MM.1S (cell line): ENCODE data around the gene ABCG4.

ENCODE experiments used
- DNase-seq: peaks from one replicate; pipeline ENCODE4 v3.0.0-alpha.2; 2015
- H2AFZ ChIP-seq: fragments of 300-600 bp; sonication (generic); 2 replicates; pipeline ENCODE4 v1.6.0; 2016; ENCODE audit warnings: antibody characterized with exemption, low read length
- H3F3A ChIP-seq: fragments of 300-600 bp; sonication (generic); 2 replicates; pipeline ENCODE4 v1.6.1; 2016; ENCODE audit warnings: mild to moderate bottlenecking, antibody characterized with exemption, low read length, moderate library complexity, mixed read lengths; ENCODE audit not compliant: insufficient read depth
- H3K27ac ChIP-seq: fragments of 300-600 bp; sonication (generic); 2 replicates; pipeline ENCODE4 v1.5.1; 2016; ENCODE audit warnings: mild to moderate bottlenecking, low read length
- H3K27me3 ChIP-seq: fragments of 300-600 bp; sonication (generic); replicated peaks from 2 replicates; pipeline ENCODE4 v1.6.0; 2016; ENCODE audit warnings: low read length; ENCODE audit not compliant: insufficient read depth
- H3K36me3 ChIP-seq: fragments of 300-600 bp; sonication (generic); replicated peaks from 2 replicates; pipeline ENCODE4 v1.6.1; 2016; ENCODE audit warnings: mild to moderate bottlenecking, low read length, mixed read lengths; ENCODE audit not compliant: insufficient read depth
- H3K4me1 ChIP-seq: fragments of 300-600 bp; sonication (generic); 2 replicates; pipeline ENCODE4 v1.6.1; 2016; ENCODE audit warnings: low read length, mixed read lengths
- H3K4me2 ChIP-seq: fragments of 300-600 bp; sonication (generic); 2 replicates; pipeline ENCODE4 v1.6.0; 2016; ENCODE audit warnings: low read depth, low read length
- H3K4me3 ChIP-seq: fragments of 300-600 bp; sonication (generic); 2 replicates; pipeline ENCODE4 v1.5.1; 2016; ENCODE audit warnings: low read length, mixed read lengths
- H3K79me2 ChIP-seq: fragments of 300-600 bp; sonication (generic); 2 replicates; pipeline ENCODE4 v1.6.1; 2016; ENCODE audit warnings: mixed run types, low read length, mixed read lengths
- H3K9ac ChIP-seq: fragments of 300-600 bp; sonication (generic); 2 replicates; pipeline ENCODE4 v1.6.1; 2016; ENCODE audit warnings: low read length, mixed read lengths
- H3K9me2 ChIP-seq: fragments of 300-600 bp; sonication (generic); replicated peaks from 2 replicates; pipeline ENCODE4 v1.6.1; 2016; ENCODE audit warnings: mild to moderate bottlenecking, low read length, mixed read lengths; ENCODE audit not compliant: insufficient read depth
- H3K9me3 ChIP-seq: fragments of 300-600 bp; sonication (generic); replicated peaks from 2 replicates; pipeline ENCODE4 v1.6.1; 2016; ENCODE audit warnings: mild to moderate bottlenecking, low read length, mixed read lengths; ENCODE audit not compliant: insufficient read depth
- H4K20me1 ChIP-seq: fragments of 300-600 bp; sonication (generic); 2 replicates; pipeline ENCODE4 v1.6.1; 2016; ENCODE audit warnings: mild to moderate bottlenecking, low read length, moderate library complexity, mixed read lengths; ENCODE audit not compliant: insufficient read depth
- CTCF ChIP-seq: fragments of 300-600 bp; sonication (generic); IDR thresholded peaks from 2 replicates; pipeline ENCODE4 v1.5.1; 2016; ENCODE audit warnings: antibody characterized with exemption, low read length, mixed read lengths
- EZH2 ChIP-seq: fragments of 300-600 bp; sonication (generic); optimal IDR thresholded peaks from 2 replicates; pipeline ENCODE3; 2017; ENCODE audit warnings: low read depth, mild to moderate bottlenecking, antibody characterized with exemption, low read length, mixed read lengths
- EZH2phosphoT487 ChIP-seq: fragments of 300-600 bp; sonication (generic); IDR thresholded peaks from 2 replicates; pipeline ENCODE4 v1.6.1; 2018; ENCODE audit warnings: antibody characterized with exemption, low read length

The ABCG4 gene

GRCh38 chr11:119108146-119108856 is 40.6 kb upstream of the ABCG4 start:
- Histone ChIP-seq H3K9ac (peak overlapping the region; percentile 89), H3K79me2 (peaks cover 50% of the 10 kb centered on the region), H3K4me2 (peak overlapping the region; percentile 98), H3K4me3 (peak overlapping the region; percentile 84), H2AFZ (peak overlapping the region; percentile 62), H3K9me2 (no peaks in the 10 kb centered on the region), H3K4me1 (peaks cover 29% of the 10 kb centered on the region), H3F3A (peaks cover 21% of the 10 kb centered on the region), H3K36me3 (0 out of 2 replicates have a peak, but pooled peaks cover 5% of the 10 kb centered on the region), H3K9me3 (no peaks in the 10 kb centered on the region), H4K20me1 (no peaks in the 10 kb centered on the region), H3K27ac (peak overlapping the region; percentile 75; the same call in 1 of the 2 replicates), H3K27me3 (no peaks in the 10 kb centered on the region)
- no peak for TF ChIP-seq EZH2
- no peak for TF ChIP-seq EZH2phosphoT487
- TF ChIP-seq CTCF = no peak
- DNase-seq = peak; percentile 72

DNA sequence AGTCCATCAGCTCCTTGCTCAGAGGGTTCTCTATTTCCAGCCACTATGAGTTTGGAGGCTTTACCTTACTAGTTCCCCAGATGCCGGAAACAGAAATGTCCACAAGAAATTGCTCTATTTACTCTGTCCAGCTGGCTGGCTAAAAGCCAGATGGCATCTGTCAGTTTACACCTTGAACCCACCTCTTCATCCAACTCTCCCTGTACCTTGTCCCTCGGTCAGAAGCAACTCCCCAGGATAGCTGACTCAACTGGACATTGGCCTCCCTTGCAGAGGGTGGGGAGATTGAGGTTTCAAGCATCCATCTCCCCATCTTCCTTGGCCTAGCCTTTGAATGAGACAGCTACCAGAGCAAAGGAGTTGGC is 40.0 kb upstream of the ABCG4 start:
- H2AFZ ChIP-seq = no peak overlapping the region
- peak overlapping the region; percentile 98 for H3K4me2 ChIP-seq
- H3K36me3 ChIP-seq = 0 out of 2 replicates have a peak, but pooled peaks cover 5% of the 10 kb centered on the region
- H3K79me2 ChIP-seq = peaks cover 44% of the 10 kb centered on the region
- H3K9me3 ChIP-seq = no peaks in the 10 kb centered on the region
- peak overlapping the region; percentile 75; the same call in 1 of the 2 replicates for H3K27ac ChIP-seq
- no peak for DNase-seq
- H3K27me3 ChIP-seq = no peaks in the 10 kb centered on the region
- H3K4me1 ChIP-seq = peaks cover 26% of the 10 kb centered on the region
- peak overlapping the region; percentile 84 for H3K4me3 ChIP-seq
- H4K20me1 ChIP-seq = no peaks in the 10 kb centered on the region
- no peak for TF ChIP-seq EZH2
- no peak for TF ChIP-seq CTCF
- TF ChIP-seq EZH2phosphoT487 = no peak
- no peaks in the 10 kb centered on the region for H3K9me2 ChIP-seq
- peaks cover 21% of the 10 kb centered on the region for H3F3A ChIP-seq
- H3K9ac ChIP-seq = no peak overlapping the region; the same call in 1 of the 2 replicates

DNA sequence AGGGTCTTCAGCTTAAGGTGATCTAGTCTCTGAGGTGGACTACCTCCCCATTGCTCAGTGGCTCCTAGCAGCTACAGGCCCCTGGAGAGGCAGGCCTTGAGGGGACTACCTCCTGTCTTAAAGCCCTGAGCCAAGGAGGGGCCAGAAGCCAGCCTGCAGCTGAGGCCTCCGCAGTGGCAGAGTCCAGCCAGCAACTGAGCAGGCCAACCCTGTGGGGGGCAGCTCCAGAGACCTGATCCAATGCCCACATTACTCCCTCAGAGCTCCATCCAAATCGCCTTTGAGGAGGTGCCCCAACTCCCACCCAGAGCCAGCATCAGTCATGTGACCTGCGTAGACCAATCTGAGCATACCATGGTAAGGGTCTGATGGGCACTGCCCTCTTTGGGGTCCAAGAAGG is 39.0 kb upstream of the ABCG4 start:
- Histone ChIP-seq H3K4me1 (peaks cover 26% of the 10 kb centered on the region), H3K27me3 (no peaks in the 10 kb centered on the region), H3K4me2 (no peak overlapping the region), H3K9me3 (no peaks in the 10 kb centered on the region), H4K20me1 (no peaks in the 10 kb centered on the region), H2AFZ (no peak overlapping the region), H3K9ac (no peak overlapping the region), H3K36me3 (peaks cover 9% of the 10 kb centered on the region; the same call in 1 of the 2 replicates), H3K9me2 (no peaks in the 10 kb centered on the region), H3F3A (peaks cover 21% of the 10 kb centered on the region), H3K79me2 (peaks cover 42% of the 10 kb centered on the region), H3K4me3 (no peak overlapping the region), H3K27ac (no peak overlapping the region)
- DNase-seq = no peak
- TF ChIP-seq CTCF (no peak), EZH2 (no peak), EZH2phosphoT487 (no peak)
